ENCODE measurements around the gene KCNE3.

DNA sequence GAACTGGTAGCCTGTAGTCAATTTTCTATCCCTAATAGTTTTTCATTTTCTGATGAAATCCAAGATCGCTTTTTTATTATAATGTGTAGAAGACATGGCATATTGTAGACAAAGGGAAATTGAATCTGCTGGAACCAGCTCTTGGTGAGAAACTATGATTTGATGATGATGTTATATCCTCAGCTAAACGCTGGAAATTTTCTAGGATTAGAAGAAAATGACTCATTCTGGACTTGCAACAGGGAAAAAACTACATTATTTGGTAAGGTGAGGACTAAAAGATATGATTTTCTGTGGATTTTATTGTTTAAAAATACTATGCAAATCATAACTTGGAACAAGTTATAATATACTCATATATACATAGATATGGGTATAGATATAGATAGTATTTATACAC is 55.0 kb downstream of the KCNE3 start:
- TF ChIP-seq, protein P1, sequence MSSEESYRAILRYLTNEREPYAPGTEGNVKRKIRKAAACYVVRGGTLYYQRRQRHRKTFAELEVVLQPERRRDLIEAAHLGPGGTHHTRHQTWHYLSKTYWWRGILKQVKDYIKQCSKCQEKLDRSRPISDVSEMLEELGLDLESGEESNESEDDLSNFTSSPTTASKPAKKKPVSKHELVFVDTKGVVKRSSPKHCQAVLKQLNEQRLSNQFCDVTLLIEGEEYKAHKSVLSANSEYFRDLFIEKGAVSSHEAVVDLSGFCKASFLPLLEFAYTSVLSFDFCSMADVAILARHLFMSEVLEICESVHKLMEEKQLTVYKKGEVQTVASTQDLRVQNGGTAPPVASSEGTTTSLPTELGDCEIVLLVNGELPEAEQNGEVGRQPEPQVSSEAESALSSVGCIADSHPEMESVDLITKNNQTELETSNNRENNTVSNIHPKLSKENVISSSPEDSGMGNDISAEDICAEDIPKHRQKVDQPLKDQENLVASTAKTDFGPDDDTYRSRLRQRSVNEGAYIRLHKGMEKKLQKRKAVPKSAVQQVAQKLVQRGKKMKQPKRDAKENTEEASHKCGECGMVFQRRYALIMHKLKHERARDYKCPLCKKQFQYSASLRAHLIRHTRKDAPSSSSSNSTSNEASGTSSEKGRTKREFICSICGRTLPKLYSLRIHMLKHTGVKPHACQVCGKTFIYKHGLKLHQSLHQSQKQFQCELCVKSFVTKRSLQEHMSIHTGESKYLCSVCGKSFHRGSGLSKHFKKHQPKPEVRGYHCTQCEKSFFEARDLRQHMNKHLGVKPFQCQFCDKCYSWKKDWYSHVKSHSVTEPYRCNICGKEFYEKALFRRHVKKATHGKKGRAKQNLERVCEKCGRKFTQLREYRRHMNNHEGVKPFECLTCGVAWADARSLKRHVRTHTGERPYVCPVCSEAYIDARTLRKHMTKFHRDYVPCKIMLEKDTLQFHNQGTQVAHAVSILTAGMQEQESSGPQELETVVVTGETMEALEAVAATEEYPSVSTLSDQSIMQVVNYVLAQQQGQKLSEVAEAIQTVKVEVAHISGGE (CRISPR knock-in tag; IDR thresholded peaks at IDR 0.05): no peak
- TF ChIP-seq GABPB1 (CRISPR knock-in tag; IDR thresholded peaks at IDR 0.05) (no peak), POLR2AphosphoS5 (IDR thresholded peaks at IDR 0.05; ENCODE audit: control insufficient read depth, insufficient read depth, low read depth, low read length) (no peak)
